Smooth muscle cell (in vitro differentiated cells): ENCODE data around the gene EVA1B. TPM values are rescaled to one million over a fixed set of nuclear protein-coding genes. Genes with fewer than 3 reads are reported as not detected.
A peak's percentile ranks its signal among the peaks of the same experiment; 100 is the strongest.

Experiments used
- DNase-seq: peaks from one replicate; lab custom pipeline; 2025; ENCODE audit not compliant: unreplicated experiment; lab: John Stamatoyannopoulos, UW
- H2AFZ ChIP-seq: fragments of 200-600 bp; sonication (generic); 2 replicates; pipeline ENCODE4 v1.6.0; 2016; ENCODE audit warnings: antibody characterized with exemption, low read depth, mild to moderate bottlenecking
- H3F3A ChIP-seq: fragments of 200-600 bp; sonication (generic); 2 replicates; pipeline ENCODE4 v1.6.0; 2017; ENCODE audit warnings: antibody characterized with exemption, low read depth
- H3K27ac ChIP-seq: fragments of 200-600 bp; sonication (generic); 2 replicates; pipeline ENCODE4 v1.5.1; 2016; ENCODE audit warnings: low read depth, mild to moderate bottlenecking
- H3K27me3 ChIP-seq: fragments of 200-600 bp; sonication (generic); 2 replicates; pipeline ENCODE4 v1.6.1; 2016; ENCODE audit warnings: low read depth, mild to moderate bottlenecking
- H3K36me3 ChIP-seq: fragments of 200-600 bp; sonication (generic); 2 replicates; pipeline ENCODE4 v1.5.1; 2016; ENCODE audit warnings: low read depth
- H3K4me1 ChIP-seq: fragments of 200-600 bp; sonication (generic); 2 replicates; pipeline ENCODE4 v1.5.1; 2016; ENCODE audit warnings: low read depth
- H3K4me2 ChIP-seq: fragments of 200-600 bp; sonication (generic); 2 replicates; pipeline ENCODE4 v1.6.0; 2016; ENCODE audit warnings: mild to moderate bottlenecking
- H3K4me3 ChIP-seq: fragments of 200-600 bp; sonication (generic); 2 replicates; pipeline ENCODE4 v1.5.1; 2016; ENCODE audit warnings: mild to moderate bottlenecking
- H3K79me2 ChIP-seq: fragments of 200-600 bp; sonication (generic); 2 replicates; pipeline ENCODE4 v1.6.0; 2016; ENCODE audit warnings: low read depth, mild to moderate bottlenecking
- H3K9ac ChIP-seq: fragments of 200-600 bp; sonication (generic); 2 replicates; pipeline ENCODE4 v1.6.0; 2016; ENCODE audit warnings: low read depth
- H3K9me3 ChIP-seq: fragments of 200-600 bp; sonication (generic); replicated peaks from 2 replicates; pipeline ENCODE4 v1.5.1; 2016; ENCODE audit warnings: low read depth
- H4K20me1 ChIP-seq: fragments of 200-600 bp; sonication (generic); 2 replicates; pipeline ENCODE4 v1.6.0; 2016; ENCODE audit warnings: low read depth
- CTCF ChIP-seq: fragments of 200-600 bp; sonication (generic); IDR thresholded peaks from 2 replicates; pipeline ENCODE4 v1.5.1; 2017; ENCODE audit warnings: borderline replicate concordance, mild to moderate bottlenecking, antibody characterized with exemption; ENCODE audit not compliant: insufficient read depth, poor library complexity, severe bottlenecking
- WGBS: methylation state at CpG from one replicate; pipeline ENCODE4 v1.1.7; 2016; ENCODE audit warnings: low lambda C conversion rate; 5-methylcytosine and 5-hydroxymethylcytosine counted together
- polyA plus RNA-seq: library from polyadenylated mRNA; unstranded; fragments of >200 nt; fragmentation: Nextera tagmentation; extraction: Ambion mirVana; gene quantifications from 2 replicates; pipeline ENCODE4 v1.2.1, GENCODE V29; 2016
- total RNA-seq: library from RNA; depleted of rRNA; stranded (reverse); fragments of >200 nt; gene quantifications from 2 replicates; pipeline ENCODE4 v1.2.3, GENCODE V29; 2014

The EVA1B gene
- total and polyA plus RNA-seq, 2 experiments from 2014 or later: 88.7 to 164 TPM

- peak; percentile 74 for DNase-seq
- H3K27ac ChIP-seq: peak overlapping the region; percentile 83
- H2AFZ ChIP-seq: no peak overlapping the region
- H3K9me3 ChIP-seq: no peaks in the 10 kb centered on the region
- no peak for TF ChIP-seq CTCF
- peaks cover 16% of the 10 kb centered on the region for H3F3A ChIP-seq
- H3K79me2 ChIP-seq: peaks cover 3% of the 10 kb centered on the region
- H4K20me1 ChIP-seq: peaks cover 16% of the 10 kb centered on the region
- 1% methylated on average over 39 of the region's 83 CpGs for WGBS
- peak overlapping the region; percentile 83 for H3K4me3 ChIP-seq
- peaks cover 27% of the 10 kb centered on the region for H3K4me1 ChIP-seq
- peak overlapping the region; percentile 86 for H3K9ac ChIP-seq
- H3K36me3 ChIP-seq: no peaks in the 10 kb centered on the region
- no peaks in the 10 kb centered on the region for H3K27me3 ChIP-seq
- H3K4me2 ChIP-seq: peak overlapping the region; percentile 97
Observed at GRCh38 chr1:36322786-36323635, 434 bp downstream of the EVA1B start.

GRCh38 chr1:36322041-36322785 is 1.2 kb downstream of the EVA1B start:
- no peaks in the 10 kb centered on the region for H3K27me3 ChIP-seq
- peaks cover 27% of the 10 kb centered on the region for H3K4me1 ChIP-seq
- peaks cover 3% of the 10 kb centered on the region for H3K79me2 ChIP-seq
- no peak overlapping the region for H2AFZ ChIP-seq
- H3K4me2 ChIP-seq: peak overlapping the region; percentile 97
- peaks cover 16% of the 10 kb centered on the region for H4K20me1 ChIP-seq
- H3K27ac ChIP-seq: peak overlapping the region; percentile 83
- peak; percentile 42 for DNase-seq
- H3F3A ChIP-seq: peaks cover 18% of the 10 kb centered on the region
- TF ChIP-seq CTCF: no peak
- H3K36me3 ChIP-seq: no peaks in the 10 kb centered on the region
- H3K9me3 ChIP-seq: no peaks in the 10 kb centered on the region
- peak overlapping the region; percentile 86 for H3K9ac ChIP-seq
- peak overlapping the region; percentile 83 for H3K4me3 ChIP-seq
- 20% methylated on average over 59 of the region's 67 CpGs for WGBS

- H3K36me3 ChIP-seq: no peaks in the 10 kb centered on the region
- TF ChIP-seq CTCF: no peak
- no peaks in the 10 kb centered on the region for H3K9me3 ChIP-seq
- peak overlapping the region; percentile 97 for H3K4me2 ChIP-seq
- peak overlapping the region; percentile 83 for H3K4me3 ChIP-seq
- peaks cover 18% of the 10 kb centered on the region for H3F3A ChIP-seq
- no peak overlapping the region for H3K9ac ChIP-seq
- peaks cover 3% of the 10 kb centered on the region for H3K79me2 ChIP-seq
- peak; percentile 75 for DNase-seq
- no peaks in the 10 kb centered on the region for H3K27me3 ChIP-seq
- H3K4me1 ChIP-seq: peaks cover 27% of the 10 kb centered on the region
- no peak overlapping the region for H2AFZ ChIP-seq
- peaks cover 16% of the 10 kb centered on the region for H4K20me1 ChIP-seq
- WGBS: 4% methylated on average over 56 of the region's 59 CpGs
- H3K27ac ChIP-seq: peak overlapping the region; percentile 83
Observed at GRCh38 chr1:36321119-36321951, 2.1 kb downstream of the EVA1B start.
